HFF-Myc (cell line): ENCODE data around the gene USP38.
A peak's percentile ranks its signal among the peaks of the same experiment; 100 is the strongest.

Source experiments
- DNase-seq: peaks from one replicate; pipeline ENCODE4 v3.0.0-alpha.2; 2011; ENCODE audit warnings: low read depth; ENCODE audit errors: extremely low read depth
- H3K4me3 ChIP-seq: replicated peaks from 2 replicates; pipeline ENCODE4 v1.5.1; 2011; ENCODE audit warnings: low read depth, mild to moderate bottlenecking, control low read depth, low read length
- TF ChIP-seq, protein P1 (sequence below): IDR thresholded peaks from 2 replicates; pipeline ENCODE4 v1.5.1; 2012; ENCODE audit warnings: mild to moderate bottlenecking, low read depth, low read length, control low read depth; ENCODE audit errors: missing control alignments

Gene USP38

DNA sequence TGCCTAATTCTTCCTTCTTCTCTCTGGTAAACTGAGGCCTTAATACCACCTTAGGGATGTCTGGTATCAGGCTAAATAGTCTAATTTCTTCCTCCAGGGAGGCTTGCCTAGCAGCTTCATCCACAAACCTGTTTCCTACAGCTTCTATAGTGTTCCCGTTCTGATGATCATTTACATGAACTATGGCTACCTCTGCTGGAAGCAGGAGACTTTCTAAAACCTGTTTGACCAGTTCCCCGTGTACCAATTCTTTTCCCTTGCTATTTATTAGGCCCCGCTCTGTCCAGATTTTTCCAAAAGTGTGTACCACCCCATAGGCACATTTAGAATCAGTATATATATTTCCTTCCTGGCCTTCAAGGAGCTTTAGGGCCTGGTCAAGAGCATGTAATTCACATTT, 5.8 kb upstream of the USP38 start:
- no peak for DNase-seq
- TF ChIP-seq, protein P1, sequence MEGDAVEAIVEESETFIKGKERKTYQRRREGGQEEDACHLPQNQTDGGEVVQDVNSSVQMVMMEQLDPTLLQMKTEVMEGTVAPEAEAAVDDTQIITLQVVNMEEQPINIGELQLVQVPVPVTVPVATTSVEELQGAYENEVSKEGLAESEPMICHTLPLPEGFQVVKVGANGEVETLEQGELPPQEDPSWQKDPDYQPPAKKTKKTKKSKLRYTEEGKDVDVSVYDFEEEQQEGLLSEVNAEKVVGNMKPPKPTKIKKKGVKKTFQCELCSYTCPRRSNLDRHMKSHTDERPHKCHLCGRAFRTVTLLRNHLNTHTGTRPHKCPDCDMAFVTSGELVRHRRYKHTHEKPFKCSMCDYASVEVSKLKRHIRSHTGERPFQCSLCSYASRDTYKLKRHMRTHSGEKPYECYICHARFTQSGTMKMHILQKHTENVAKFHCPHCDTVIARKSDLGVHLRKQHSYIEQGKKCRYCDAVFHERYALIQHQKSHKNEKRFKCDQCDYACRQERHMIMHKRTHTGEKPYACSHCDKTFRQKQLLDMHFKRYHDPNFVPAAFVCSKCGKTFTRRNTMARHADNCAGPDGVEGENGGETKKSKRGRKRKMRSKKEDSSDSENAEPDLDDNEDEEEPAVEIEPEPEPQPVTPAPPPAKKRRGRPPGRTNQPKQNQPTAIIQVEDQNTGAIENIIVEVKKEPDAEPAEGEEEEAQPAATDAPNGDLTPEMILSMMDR = no peak

DNA sequence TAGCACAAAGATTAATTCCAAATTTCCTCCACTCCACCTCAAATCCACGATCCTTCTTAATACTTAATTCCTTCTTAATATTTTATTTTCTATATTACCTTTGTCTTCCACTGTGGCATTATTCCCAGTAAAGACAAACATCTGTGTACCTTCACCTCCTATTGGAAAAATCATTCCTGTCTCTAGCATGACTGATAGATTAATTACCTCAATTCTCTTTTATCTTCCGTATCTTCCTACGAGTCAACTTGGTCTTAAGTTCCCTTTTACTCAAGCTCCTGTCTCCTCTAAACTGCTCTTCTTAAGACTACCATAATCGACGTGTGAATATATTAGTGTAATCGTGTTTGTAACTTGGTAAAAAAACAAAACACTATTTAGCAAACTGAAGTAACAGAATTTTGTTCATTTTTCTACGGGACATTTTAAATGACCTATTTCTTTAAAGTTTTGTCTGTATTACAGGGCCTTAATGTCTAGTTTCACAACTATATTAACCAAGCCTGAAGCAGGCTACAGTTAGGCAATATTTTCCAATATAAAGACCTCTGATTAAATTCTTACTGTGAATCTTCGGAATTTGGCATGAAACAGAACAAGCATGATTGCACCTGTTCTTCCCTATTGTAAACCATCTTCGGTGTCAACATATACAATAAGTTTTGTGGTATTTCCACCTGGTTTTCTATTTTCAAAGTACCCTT, 1.1 kb upstream of the USP38 start:
- peak overlapping the region; percentile 86 for H3K4me3 ChIP-seq
- TF ChIP-seq, protein P1 = no peak
- DNase-seq = no peak

More for the DNA sequence above, 5.8 kb upstream of the USP38 start:
- no peak overlapping the region for H3K4me3 ChIP-seq

DNA sequence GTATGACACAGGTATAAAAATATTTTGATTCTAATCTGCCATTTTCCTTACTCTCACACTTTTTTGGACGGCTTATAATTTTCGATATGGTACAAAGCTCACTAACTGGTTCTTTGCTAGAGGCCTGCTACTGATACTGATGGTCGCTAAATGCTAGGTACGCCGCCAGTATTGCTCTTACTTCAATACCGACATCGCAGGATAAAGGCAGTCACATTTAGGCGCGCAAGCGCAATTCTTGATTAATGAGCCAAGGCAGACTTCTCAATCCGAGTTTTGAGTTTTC, 557 bp upstream of the USP38 start:
- TF ChIP-seq, protein P1 = no peak
- no peak for DNase-seq

DNA sequence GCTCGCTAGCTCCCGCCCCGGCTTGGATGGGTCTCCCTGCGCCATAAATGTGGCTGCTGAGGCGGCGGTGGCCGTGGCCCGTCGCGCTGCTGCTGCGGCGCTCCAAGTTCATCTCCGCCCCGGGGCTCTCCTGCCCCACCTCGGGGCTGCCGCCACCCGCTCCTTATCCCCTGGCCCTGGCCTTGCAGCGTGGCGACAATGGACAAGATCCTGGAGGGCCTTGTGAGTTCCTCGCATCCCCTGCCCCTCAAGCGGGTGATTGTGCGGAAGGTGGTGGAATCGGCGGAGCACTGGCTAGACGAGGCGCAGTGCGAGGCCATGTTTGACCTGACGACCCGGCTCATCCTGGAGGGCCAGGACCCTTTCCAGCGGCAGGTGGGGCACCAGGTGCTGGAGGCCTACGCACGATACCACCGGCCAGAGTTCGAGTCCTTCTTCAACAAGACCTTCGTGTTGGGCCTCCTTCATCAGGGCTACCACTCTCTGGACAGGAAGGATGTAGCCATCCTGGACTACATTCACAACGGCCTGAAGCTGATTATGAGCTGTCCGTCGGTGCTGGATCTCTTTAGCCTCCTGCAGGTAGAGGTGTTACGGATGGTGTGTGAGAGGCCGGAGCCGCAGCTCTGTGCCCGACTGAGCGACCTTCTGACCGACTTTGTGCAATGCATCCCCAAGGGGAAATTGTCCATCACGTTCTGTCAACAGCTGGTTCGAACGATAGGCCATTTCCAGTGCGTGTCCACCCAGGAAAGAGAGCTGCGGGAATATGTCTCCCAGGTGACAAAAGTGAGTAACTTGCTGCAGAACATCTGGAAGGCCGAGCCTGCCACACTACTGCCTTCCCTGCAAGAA, 763 bp downstream of the USP38 start:
- H3K4me3 ChIP-seq = peak overlapping the region; percentile 86
- DNase-seq = no peak
- TF ChIP-seq, protein P1 = no peak

More for the DNA sequence above, 557 bp upstream of the USP38 start:
- peak overlapping the region; percentile 86 for H3K4me3 ChIP-seq

DNA sequence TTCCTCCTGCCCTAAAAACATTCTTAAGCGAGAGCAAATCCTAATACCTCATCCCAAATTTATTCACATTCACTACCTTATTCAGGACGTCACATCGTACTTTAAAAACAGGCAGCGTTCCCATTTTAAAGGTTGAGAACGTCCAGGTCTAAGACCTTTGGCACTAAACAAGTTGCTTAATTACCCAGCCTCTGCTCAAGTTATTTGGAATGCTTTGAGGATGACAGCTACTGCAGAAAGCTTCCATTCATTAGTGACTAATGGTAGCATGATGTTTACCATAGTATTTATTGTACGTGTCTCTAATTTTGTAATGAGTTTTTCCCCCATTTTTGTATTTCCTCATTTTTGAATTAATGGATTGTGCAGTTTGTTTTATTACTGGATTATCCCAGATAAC, 1.5 kb downstream of the USP38 start:
- peak overlapping the region; percentile 86 for H3K4me3 ChIP-seq
- TF ChIP-seq, protein P1 = no peak
- no peak for DNase-seq

DNA sequence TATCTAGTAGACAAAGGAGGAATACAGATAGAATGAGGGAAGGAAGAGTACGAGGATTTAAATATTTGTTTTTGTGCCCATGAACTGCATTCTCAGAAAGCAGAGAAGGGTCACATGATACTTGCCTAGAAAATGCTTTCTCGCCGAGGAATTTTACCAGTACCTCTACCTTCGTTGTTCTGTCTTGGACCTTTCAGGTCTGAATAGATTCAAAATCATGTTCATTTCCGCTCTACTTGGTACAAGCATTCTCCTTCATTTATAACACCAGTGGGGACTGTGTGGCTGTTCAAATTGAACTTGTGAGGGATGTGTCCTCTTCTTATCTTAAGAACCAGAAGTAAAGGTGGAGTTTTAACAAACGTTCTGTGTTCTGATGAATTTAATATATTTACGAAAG, 1.9 kb downstream of the USP38 start:
- H3K4me3 ChIP-seq = peak overlapping the region; percentile 86
- DNase-seq = no peak
- TF ChIP-seq, protein P1 = no peak
